Jurkat, Clone E6-1 (cell line): Measurements from ENCODE around the gene POLR1E.
"Not testable (repeated sequence)": the region's sequence is repeated elsewhere in the genome, so short reads cannot be mapped to it uniquely, and the experiment has no call there.

Experiments
- DNase-seq: peaks from one replicate; pipeline ENCODE4 v3.0.0-alpha.2; 2011; ENCODE audit warnings: low read depth, low spot score
- H3K4me3 ChIP-seq: 2 replicates; pipeline ENCODE4 v1.5.1; 2011; ENCODE audit warnings: mild to moderate bottlenecking, low read length, control low read depth, moderate library complexity

The POLR1E gene

DNA sequence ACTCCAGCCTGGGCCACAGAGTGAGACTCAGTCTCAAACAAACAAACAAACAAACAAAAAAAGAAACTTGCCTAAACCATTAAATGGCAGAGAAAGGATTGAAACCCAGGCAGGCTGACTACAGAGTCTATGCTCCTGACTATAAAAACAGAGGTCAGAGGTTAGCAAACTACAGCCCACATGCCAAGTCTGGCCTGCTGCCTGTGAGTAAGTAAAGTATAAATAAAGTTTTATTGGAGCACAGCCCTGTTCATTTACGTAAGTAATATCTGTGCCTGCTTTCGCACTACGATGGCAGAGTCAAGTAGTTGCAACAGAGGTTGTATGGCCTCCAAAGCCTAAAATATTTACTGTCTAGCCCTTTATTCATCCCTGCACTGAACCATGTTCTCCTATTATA lies 11.6 kb downstream of the POLR1E start:
- DNase-seq = no peak
- no peak overlapping the region for H3K4me3 ChIP-seq

DNA sequence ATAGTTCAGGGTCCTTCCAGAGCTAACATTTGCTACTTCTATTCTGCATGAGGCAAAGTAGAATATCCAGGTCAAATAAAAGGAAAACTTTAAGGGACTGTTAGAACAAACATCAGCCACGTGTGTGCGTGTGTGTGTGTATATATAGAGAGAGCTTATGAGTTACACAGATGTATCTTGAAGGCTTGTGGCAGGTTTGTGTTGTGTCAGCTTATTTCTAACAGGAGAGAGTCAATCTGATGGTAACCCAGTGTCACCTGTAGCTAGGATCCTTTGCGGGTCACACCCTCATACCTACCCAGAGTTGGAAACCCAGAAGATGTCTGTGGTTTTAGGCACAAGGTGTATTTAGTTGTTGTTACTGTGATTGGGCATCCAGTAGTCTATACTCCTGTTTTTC lies 12.7 kb downstream of the POLR1E start:
- no peak for DNase-seq
- no peak overlapping the region for H3K4me3 ChIP-seq

DNA sequence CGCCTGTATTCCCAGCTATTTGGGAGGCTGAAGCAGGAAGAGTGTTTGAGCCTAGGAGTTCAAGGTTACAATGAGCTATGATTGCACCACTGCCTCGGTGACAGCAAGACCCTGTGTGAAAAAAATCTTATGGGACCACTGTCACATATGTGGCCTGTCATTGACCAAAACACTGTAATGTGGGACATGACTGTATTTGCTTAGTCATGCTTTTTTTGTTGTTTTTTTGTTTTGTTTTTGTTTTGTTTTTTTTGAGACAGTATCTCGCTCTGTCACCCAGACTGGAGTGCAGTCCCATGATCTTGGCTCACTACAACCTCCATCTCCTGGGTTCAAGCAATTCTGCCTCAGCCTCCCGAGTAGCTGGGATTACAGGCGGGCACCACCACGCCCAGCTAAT lies 13.5 kb downstream of the POLR1E start:
- no peak for DNase-seq
- H3K4me3 ChIP-seq = no peak overlapping the region

DNA sequence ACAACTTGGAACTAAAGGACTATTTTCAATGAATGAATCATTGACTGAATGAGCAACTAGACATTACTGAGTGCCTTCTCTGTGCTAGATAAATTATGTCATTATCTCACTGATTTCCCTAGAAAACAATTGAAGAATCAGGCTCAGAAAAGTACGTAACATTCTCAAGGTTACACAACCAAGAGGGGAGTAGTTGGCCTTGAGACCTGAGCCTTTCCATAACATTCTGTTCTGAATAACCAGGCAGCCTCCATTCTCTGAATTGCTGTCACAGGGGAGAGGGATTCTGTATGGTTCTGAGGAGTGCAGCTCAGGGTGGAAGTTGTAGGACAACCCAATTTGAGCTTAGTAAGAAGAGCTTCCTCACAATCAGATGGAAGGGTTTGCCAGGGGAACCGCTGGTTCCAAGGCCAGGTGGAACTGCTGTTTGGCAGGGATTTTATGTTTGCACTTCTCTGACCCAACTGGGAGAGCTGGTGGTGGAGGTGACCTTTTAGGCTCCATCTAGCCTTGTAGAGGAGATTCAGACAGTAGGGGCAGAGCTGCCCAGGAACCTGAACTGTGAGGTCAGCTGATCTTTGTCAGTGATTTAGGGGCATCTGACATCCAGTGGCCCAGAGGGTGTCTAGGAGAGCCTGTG lies 16.3 kb downstream of the POLR1E start:
- H3K4me3 ChIP-seq = no peak overlapping the region
- no peak for DNase-seq

DNA sequence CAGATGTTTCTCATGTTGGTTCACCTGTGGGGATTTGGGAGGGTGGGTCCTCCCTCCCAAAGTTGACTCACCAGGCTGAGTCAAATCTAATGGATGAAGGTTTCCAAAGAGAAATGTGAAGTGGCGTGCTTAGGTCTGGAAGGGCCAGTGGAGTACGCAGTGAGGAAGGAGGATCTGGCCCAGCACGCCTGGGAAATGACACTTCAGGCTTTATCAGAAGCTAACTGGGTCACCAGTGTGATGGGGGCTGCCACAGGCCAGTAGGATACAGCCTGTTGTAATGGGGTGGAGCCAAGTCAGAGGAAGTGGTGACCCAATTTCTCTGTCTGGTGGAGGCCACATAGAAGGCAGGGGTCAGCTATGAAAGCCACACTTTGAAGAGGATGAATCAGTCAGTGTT lies 18.0 kb downstream of the POLR1E start:
- no peak overlapping the region for H3K4me3 ChIP-seq
- no peak for DNase-seq

DNA sequence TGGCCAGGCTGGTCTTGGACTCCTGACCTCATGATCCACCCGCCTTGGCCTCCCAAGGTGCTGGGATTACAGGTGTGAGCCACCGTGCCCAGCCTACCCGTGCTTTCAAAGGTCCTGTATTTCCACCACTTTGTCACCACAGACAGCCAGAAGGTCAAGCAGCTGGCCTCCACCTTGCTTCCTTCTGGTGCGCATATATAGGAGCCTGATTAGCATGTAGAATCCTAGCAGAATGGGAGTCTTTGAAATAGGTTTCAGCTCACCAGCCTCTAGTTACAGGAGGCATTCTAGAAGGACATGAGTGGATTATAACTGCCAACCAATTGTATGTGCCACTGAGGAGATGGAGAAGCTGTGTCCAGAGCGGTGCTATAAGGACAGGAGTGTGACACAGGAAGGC lies 18.9 kb downstream of the POLR1E start:
- H3K4me3 ChIP-seq = no peak overlapping the region
- no peak for DNase-seq

DNA sequence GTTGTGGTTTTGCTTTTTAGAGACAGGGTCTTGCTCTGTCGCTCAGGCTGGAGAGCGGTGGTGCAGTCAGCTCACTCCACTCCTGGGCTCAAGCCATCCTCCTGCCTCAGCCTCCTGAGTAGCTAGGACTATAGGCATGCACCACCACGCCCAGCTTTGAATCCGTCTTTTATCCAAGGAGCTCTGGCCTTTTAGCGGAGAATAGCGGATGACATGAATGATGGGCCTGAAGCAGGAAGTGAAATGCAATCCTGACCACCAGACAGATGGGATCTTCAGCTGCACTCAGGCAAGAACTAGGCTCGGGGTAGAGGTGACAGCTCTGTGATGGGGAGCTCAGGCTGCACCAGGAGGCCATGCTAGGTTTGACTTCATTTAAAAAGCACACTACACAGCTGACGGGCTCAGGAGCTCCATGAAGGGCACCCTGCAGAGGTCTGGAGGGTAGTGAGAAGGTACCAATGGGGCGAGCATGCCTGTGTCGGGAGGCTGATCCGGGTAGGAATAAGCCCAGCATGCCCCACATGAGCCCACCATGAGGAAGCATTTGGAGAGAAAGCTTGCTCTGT lies 21.9 kb downstream of the POLR1E start:
- no peak overlapping the region for H3K4me3 ChIP-seq
- no peak for DNase-seq

DNA sequence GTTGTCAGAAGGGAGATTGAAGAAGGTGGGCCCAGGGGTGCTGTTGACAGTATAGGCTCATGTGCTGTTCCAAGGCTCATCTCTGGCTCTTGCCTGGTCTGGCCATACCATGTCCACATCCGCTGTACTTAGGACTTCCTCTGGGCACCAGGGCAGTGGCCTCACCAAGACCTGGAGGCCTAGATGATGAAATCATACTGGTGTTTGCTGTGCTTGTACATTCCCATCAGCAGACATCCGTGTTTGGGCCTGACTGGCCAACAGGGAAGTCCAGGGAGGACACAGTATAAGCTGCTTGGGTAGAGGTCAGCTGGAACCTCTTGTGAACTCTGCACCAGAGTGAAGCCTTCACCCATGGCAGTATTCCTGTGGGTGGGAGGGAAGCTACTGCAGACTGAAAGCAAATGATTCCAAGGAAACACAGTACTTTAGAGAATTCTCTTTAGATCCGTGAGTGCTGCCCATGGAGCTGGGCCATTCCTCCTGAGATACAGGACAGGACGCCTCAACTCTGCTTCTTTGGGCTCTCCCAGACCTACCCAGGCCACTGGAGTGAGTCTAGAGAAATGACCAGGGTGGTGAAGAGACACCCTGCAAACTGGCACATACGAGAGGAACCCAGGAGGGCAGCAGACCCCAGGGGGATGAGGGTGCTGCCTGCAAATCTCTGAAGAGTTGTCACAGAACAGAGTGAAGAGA lies 22.5 kb downstream of the POLR1E start:
- no peak overlapping the region for H3K4me3 ChIP-seq
- DNase-seq = no peak

DNA sequence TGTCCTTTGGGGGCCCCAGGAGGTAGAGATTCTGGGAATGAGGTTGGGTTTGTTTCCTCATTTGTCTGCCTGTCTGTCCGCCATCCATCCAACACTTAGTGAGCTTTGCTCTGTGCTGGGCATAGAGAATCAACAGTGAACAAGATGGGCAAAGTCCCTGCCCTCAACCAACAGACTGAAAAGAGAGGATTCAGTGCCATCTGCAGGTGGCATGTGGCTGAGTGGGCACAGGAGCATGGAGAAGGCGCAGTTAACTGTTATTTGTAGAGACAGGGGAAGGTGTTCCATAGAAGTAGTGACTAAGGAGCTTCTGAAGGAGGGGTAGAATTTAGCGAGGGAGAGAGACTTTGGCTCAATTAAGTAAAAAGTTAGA lies 23.1 kb downstream of the POLR1E start:
- H3K4me3 ChIP-seq = no peak overlapping the region

DNA sequence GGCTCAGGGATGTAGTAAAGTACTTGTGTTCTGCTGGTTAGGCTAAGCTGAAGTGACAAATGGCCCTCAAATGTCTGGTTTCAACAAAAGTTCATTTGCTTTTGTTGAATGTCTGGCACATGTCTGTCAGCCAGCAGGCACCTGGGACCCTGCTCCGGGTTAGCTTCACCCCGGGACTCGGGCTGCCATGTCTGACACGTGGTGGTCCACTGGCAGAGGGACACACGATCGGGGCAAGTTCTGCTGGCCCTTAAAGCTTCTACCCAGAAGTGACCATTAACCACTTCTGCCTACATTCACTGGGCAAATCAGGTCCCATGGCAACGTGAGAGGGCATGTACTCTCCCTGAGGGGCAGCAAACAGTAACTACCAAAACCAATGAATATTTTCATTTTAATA lies 23.8 kb downstream of the POLR1E start:
- no peak for DNase-seq
- no peak overlapping the region for H3K4me3 ChIP-seq

More for the DNA sequence above, 23.1 kb downstream of the POLR1E start:
- no peak for DNase-seq

DNA sequence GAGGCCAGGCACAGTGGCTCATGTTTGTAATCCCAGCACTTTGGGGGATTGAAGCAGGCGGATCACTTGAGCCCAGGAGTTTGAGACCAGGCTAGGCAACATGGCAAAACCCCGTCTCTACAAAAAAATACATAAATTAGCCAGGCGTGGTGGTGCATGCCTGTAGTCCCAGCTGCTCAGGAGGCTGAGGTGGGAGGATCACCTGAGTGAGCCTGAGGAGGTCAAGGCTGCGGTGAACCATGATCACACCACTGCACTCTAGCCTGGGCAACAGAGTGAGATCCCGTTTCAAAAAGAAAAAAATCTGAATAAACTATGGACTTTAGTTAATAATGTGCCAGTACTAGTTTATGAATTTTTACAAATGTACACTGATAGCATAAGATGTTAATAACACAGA lies 24.3 kb downstream of the POLR1E start:
- not testable (repeated sequence) for H3K4me3 ChIP-seq, DNase-seq

DNA sequence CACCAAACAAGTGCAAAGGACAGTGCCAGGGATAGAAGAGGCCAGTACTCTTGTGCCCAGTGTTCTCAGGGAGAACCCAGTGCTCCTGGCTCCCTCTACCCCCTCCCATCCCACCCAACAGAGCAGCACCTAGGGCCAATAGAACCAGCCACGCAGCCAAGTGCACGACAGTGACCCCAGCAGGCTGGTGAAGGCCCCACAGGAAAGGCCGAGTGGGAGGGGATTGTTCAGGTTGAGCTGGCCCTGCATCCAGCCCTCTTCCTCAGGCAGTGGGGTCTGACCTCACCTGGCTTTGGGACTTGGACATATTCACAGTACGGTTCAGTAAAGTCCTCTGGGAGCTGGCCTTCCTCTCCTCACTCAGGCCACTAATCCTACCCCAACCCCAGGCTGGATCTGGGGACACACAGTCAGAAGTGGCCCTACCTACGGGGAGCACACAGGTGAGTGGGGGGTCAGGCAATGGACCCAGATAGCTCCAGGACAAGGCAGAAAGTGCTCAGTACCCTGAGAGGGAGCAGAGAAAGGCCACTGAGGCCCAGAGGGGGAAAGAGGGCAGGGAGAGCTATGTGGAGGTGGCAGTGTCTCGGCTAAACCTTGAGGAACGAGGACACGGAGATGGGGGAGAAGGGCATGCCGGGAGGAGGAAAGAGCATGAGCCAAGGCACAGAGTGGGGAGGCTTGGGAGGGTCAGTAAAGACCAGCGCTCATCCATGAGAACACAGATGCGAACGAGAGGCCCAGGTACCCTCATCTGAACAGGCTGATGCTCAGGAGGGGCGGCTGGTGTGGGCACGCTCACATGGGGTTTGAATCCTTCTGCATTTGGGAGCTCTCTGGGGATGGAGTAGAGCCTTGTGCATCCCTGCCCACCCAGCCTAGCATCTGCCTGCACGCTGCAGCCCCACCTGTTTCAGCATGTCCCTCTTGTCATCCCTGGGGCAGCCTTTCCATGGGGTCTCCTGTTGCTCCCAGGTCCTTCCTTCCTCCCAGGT lies 25.6 kb downstream of the POLR1E start:
- H3K4me3 ChIP-seq = no peak overlapping the region
- no peak for DNase-seq

DNA sequence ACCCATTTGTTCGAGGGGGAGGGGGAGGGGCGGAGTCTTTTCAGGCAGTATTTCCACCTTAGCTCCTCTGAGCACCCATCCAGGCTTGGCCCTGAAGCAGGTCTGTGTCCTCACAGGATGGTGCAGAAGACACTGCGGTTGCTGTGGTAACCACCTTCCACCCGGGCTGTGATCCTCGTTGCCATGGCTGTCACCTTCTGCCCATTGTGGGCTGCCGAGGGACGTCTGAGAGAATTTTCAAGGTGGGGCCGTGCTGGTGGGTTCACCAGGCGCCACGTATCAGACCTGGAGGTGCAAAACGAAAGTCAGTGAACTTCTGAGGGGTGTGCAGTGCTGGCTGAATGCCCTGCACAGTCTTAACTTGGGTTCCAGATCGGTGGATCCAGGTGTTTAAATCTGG lies 26.7 kb downstream of the POLR1E start:
- H3K4me3 ChIP-seq = no peak overlapping the region
- DNase-seq = no peak

DNA sequence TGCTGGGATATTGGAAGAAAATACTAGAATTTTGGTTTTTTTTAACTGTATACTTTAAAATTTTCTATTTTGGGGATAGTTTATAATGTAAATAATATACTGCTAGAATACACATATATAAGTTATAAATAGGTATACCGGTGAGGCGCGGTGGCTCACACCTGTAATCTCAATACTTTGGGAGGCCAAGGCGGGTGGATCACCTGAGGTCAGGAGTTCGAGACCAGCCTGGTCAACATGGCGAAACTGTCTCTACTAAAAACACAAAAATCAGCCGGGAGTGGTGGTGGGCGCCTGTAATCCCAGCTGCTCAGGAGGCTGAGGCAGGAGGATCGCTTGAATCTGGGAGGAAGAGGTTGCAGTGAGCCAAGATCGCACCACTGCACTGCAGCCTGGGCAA lies 28.7 kb downstream of the POLR1E start:
- DNase-seq, H3K4me3 ChIP-seq: not testable (repeated sequence)

DNA sequence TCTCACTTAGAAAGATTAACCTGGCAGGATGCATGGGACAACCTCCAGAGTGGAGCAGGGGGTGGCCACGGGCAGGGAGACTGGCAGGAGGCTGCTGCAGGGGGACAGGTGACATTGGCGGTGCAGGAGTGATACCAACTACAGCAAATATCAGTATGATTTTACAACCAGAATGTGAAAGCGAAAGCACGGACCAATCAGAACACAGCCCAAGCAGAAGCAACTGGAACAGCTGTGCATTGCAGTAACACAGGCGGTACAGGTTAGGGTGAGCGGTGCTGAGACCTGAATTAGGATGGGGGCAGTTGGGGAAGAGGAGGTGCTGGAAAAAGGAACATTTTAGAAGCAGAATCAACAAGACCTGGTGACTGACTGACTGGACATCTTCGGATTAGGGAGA lies 29.3 kb downstream of the POLR1E start:
- DNase-seq = no peak
- no peak overlapping the region for H3K4me3 ChIP-seq

DNA sequence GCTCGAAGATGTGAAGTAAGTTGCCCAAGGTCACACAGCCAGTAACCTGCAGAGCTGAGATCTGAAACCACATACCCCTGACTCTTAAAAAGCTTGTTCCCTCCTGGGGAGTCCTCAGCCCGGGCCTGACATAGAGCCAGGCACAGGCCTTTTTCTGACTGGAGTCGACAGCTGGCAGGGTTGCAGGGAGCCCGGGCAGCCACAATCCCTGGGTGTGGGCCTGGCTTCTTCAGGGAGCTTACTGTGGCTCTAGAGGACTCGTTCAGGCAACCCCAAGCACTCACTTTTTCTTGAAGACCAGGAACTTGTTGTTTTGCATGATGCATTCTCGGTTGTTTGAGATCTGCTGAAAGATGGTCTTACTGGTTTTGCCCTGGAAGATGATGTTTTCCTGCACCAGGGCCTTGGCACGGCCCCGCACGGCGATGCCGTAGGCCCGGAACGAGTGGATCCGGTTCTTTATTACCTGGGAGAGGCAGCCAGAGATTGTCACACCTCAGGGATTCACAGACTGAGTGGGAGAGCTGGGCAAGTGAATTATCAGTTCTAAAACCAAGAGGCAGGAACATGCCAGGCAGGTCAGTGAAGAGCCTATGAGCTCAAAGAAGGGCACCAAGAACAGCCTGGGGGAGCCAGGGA lies 30.0 kb downstream of the POLR1E start:
- DNase-seq = no peak
- no peak overlapping the region for H3K4me3 ChIP-seq

DNA sequence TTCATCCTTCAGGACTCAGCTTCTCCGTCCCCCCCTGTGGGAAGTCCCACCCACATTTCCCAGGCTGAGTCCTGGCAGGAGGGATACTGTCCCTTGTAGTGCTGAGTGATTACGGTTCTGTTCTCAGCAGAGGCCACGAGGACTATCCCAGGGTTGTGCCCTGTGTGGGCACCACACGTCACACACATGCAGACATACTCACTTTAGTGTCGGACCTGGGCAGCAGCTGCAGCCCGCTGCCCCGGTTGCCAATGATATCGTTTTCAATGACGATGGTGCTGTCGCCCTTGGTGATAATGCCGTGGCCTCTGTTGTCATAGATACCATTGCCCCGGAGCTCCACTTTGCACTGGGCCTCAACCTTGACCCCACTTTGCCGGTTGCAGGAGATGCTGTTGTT lies 32.2 kb downstream of the POLR1E start:
- H3K4me3 ChIP-seq = no peak overlapping the region
- no peak for DNase-seq

DNA sequence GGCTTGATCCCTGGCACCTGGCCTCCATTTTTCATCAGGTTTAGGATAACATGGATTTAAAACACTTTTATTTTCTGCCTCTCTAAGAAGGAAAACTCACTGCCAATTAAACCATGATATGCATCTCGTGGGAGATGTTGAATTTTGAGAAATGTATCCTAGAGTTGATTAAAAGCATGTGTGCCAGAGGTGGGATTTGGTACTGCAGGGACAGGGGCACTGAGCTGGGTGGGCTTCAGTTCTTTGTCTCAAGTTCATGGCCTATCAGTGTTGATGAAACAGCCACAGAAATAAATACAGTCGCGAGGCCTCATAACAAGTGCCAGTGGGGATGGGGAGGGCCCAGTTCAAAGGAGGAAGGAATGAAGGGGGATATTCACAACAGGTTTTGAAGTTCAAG lies 34.9 kb downstream of the POLR1E start:
- DNase-seq = no peak
- H3K4me3 ChIP-seq = no peak overlapping the region

DNA sequence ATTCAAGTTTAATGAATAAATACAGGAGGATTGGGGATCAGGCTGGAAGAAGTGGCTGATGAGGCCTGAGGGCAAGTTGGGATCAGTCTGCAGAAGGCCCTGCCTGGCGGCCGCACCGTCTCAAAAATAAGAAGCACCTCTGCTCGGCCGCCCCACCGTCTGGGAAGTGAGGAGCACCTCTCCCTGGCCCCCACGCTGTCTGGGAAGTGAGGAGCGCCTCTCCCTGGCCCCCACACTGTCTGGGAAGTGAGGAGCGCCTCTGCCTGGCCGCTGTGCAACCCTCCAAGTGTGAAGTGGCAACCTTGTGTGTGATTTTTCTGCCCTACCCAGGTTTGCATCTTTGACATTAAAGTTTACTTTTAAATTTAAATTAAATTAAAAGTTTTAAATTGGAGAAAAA lies 35.4 kb downstream of the POLR1E start:
- no peak for DNase-seq
- H3K4me3 ChIP-seq = no peak overlapping the region
